NCI-H2196 (cell line): Measurements from ENCODE around the gene PCF11.

Experiments used
- DNase-seq: peaks from one replicate; lab custom pipeline; 2025; ENCODE audit not compliant: unreplicated experiment; lab: John Stamatoyannopoulos, UW

Gene PCF11

GRCh38 chr11:83153764-83154163 is 3.2 kb upstream of the PCF11 start:
- no peak for DNase-seq

- peak; percentile 99 for DNase-seq
These were observed 561 bp upstream of the PCF11 start for GRCh38 chr11:83156144-83156995.

GRCh38 chr11:83157594-83158356 is 844 bp downstream of the PCF11 start:
- DNase-seq = peak; percentile 34

DNA sequence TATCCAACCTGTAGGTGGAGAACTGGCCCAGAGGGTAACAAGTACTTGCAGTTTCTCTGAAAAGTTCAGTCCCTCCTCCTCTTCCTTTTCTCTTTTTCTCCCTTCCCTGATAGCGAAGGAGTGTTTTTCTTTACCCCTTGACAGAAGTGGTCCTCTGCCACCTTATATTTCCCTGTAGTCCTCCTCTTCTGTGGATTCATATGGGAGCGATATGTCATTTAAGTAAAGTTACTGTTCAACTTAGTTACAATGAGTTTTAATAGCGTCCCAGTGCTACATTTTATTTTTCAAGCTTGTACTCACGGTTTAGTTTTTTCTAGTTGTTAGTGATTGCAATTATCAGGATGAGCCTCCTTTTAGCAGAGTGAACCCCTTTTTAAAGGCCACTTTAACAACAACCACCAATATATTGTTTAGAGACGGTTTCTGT is 1.4 kb downstream of the PCF11 start:
- DNase-seq = no peak

DNA sequence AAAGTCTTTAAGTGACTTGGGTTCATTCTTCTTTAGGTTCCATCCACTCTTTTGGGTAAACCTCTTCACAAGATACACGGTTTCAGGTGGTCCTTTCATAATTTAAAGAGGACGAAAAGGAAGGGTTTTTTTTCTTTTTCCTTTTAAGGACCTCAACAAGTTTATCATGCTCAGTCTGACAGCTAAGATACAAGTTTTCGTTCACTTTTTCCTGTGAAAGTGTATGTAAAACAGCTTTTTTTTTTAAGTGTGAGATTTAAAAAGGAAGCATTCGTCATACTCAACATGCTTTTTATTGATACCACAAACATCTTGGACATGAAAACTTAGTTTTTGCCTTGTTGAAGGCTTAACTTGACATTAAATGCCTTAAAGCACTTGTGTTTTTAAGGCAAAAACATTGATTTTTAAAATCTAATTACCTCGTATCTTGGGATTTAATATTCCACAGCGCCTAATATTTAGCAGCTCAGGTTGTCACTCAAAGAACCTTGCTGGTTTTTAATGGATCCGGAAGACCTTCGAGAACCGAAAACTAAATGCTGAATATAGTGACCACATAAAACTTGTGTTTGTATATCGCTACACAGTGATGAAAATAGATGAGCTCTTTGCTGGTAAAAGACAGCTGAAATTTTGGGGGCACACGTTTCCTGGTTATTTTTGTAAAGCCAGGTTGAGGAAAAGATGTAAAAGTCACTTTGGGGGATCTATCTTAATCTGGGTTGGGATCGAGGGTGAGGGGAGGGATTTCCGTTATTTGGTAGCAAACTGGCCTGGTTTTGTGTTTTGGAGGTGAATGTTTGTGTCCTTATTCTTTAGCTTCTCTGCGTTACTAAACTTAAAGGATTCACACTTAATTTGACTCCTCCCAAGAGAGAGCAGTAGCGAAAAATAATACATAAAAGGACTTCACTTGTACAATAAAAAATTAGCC is 2.3 kb downstream of the PCF11 start:
- DNase-seq = no peak

GRCh38 chr11:83159902-83160865 is 3.3 kb downstream of the PCF11 start:
- no peak for DNase-seq

DNA sequence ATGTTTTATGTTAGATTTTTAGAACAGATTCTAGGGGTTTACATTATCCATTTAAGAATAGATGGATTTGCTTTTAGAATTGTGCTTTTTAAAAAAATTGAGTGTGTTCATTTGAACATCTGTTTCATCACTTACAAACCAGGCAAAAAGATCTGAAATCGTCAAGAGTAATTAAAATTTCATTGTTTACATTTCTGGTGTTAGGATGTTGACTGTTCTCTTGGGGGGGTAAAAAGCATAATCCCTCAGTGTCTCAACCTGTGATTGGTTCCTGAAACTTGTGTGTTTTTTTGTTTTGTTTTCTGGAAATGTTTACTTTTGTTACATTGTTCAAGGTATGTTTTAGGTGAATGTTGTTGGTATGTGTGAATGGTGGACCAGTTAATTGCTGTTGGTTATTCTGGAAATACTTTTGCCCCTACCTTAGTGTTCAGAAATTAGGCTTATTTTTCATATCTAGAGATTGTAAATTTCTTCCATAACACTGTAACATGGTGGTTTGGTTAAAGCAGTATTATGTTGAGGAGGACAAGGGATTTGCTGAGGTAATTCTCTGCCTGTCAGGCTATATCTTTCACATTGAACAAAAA is 4.8 kb downstream of the PCF11 start:
- DNase-seq = no peak

DNA sequence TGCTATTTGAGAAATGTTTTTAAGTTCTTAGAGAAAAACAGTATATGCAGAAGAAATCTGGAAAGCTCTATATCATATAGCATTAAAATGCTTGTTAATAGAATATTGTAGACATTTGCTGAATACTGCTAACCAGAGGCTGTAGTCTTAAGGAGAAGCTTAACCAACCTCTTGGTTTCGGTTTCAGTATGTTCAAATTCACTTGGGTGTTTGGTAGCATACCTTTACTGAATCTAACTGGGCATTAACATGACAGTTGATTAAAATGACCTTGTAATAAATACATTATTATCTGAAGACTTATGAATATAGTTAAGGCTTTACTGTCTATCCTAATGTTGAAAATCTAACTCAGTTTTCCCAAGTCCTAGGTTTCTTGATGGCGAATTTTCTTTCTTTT is 5.4 kb downstream of the PCF11 start:
- DNase-seq = no peak

GRCh38 chr11:83166193-83166866 is 9.4 kb downstream of the PCF11 start:
- DNase-seq = no peak

GRCh38 chr11:83168756-83169155 is 11.8 kb downstream of the PCF11 start:
- no peak for DNase-seq

- no peak for DNase-seq
These were observed 13.9 kb downstream of the PCF11 start for GRCh38 chr11:83170865-83171264.

DNA sequence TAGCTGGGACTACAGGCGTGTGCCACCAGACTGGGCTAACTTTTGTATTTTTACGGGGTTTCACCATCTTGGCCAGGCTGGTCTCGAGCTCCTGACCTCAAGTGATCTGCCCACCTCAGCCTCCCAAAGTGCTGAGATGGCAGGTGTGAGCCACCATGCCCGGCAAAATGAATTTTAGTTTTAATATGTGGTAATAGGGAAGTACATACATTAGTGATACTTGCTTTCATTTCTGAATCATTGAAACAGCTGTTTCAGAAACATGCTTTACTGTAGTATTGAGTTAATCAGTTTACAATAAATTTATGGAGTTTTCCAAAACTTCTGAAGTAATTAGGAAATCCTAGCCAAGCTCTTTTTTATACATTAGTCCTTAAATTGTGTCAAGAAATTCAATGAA is 15.6 kb downstream of the PCF11 start:
- no peak for DNase-seq

GRCh38 chr11:83174008-83174407 is 17.1 kb downstream of the PCF11 start:
- DNase-seq = no peak

DNA sequence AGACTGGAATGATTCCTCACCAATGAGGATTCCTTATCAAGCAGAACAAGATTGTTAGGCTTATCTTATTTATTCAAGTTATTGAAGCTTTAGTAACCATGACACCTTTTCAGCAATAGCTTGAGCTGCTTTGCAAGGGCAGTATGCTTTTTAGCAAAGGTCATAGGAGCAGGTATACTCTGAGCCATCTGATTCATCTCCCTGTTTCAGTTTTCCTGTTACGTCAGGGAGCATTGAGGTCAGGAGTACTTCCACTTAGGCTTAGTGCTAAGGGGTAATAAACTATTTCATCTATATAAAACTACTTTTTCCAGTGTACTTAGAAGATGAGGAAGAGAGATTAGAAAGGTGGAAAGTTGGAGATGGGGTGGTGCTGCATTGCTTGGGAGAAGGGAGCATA is 18.9 kb downstream of the PCF11 start:
- no peak for DNase-seq

GRCh38 chr11:83181815-83182214 is 24.9 kb downstream of the PCF11 start:
- no peak for DNase-seq

- DNase-seq = no peak
These were observed 28.8 kb downstream of the PCF11 start for GRCh38 chr11:83185767-83186166.

DNA sequence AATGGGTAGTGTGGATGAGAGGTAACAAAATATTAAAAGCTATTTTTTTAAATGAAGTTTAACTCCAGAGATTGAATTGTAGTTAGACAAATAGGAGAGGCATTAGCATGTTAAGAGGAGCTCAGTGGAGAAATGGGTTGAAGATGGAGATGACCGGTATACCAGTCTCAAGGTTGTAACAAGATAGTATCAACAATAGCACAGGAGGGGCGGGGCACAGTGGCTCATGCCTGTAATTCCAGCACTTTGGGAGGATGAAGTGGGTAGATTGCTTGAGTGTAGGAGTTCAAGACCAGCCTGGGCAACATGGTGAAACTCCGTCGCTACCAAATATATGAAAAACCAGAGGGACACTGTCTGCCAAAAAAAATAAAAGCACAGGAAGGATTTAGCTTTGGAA is 30.5 kb downstream of the PCF11 start:
- no peak for DNase-seq

GRCh38 chr11:83191491-83191890 is 34.6 kb downstream of the PCF11 start:
- no peak for DNase-seq

- DNase-seq = no peak
These were observed 35.1 kb downstream of the PCF11 start for GRCh38 chr11:83191986-83192385.
